Kidney glomerular epithelial cell (primary cell): Measurements from ENCODE around the gene IRGQ.

Source experiments
- DNase-seq: peaks from one replicate; lab custom pipeline; 2025; lab: John Stamatoyannopoulos, UW

The IRGQ gene

DNA sequence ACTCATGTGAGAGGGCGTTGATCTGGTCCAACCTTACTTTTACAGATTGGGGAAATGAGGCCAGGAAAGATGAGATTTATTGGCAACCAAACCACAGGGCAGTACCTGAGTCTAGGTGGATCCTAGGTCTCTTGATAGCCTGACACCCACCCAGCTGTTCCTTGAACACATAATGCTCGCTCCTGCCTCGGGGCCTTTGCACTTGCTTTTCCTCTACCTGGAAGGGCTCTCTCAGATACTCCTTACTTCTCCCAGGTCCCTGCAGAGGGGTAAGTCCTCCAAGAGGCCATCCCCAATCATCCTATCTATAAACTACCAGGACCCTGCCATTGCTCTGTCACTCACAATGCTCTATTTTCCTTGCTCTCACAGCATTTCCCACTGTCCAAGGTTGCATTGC lies 55.6 kb downstream of the IRGQ start:
- DNase-seq = no peak

DNA sequence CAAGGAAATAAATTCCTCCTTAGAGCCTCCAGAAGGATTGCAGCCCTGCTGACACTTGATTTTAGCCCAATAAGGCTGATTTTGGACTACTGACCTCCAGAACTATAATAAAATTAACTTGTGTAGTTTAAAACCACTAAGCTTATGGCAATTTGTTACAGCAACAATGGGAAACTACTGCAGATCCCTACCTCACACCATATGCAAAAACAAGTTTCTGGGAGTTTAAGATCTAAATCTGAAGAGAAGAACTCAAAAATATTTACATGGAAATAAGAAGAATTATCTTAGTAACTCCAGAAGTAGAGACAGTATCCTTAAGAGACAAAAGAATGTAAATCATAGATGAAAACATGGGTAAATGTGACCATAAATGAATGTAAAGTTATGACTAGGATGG lies 57.0 kb downstream of the IRGQ start:
- no peak for DNase-seq

DNA sequence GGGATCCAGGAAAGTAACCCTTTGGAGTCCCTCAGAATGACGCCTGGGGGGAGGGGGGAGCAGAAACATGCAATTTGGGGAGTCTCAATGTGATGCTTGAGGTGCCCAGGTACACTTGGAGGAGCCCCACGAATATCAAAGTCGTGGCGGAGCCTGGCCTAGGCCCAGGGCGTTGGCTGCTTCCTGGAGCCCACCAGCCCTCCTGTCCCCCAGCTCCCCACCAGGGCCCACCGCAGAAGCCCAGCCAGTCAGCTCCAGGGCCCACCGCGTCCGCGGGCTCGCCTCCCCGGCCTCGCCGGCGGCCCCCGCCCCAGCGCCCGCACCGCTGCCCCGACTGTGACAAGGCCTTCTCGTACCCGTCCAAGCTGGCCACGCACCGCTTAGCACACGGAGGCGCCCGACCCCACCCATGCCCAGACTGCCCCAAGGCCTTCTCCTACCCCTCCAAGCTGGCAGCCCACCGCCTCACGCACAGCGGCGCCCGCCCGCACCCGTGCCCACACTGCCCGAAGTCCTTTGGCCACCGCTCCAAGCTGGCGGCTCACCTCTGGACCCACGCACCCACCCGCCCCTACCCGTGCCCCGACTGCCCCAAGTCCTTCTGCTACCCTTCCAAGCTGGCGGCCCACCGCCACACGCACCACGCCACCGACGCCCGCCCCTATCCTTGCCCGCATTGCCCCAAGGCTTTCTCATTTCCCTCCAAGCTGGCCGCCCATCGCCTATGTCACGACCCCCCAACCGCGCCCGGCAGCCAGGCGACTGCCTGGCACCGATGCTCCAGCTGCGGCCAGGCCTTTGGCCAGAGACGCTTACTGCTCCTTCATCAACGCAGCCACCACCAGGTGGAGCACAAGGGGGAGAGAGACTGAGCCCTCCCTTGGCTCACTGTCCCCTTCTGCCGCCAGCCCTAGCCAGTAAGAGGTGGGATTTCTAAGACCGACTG lies 60.8 kb downstream of the IRGQ start:
- no peak for DNase-seq
